Renal pelvis (tissue), 12 donors: ENCODE results near the gene MRPL9. TPM values are rescaled to one million over a fixed set of nuclear protein-coding genes. Genes with fewer than 3 reads are reported as not detected.

Source experiments
- DNase-seq: peaks from one replicate; pipeline ENCODE4 v3.0.0-alpha.2; 2013
- long read RNA-seq, 16 experiments: transcript quantifications; one replicate each; lab custom pipeline, GENCODE V29; 2026
- polyA plus RNA-seq, 3 donors: library from polyadenylated mRNA; unstranded; fragments of 120-200 nt; gene quantifications; one replicate each; pipeline ENCODE4 v1.2.1, GENCODE V29; 2013; ENCODE audit not compliant: insufficient read length in 3 of 3

Gene MRPL9
- 100 to 1,000 TPM; 116 to 122 (median 116) TPM for polyA plus RNA-seq
- long read RNA-seq, donor 1, transcript MRPL9-202 (7 exons, 1,296 nt) = major isoform, 40 of 64 reads
- long read RNA-seq, donor 1, transcript MRPL9-201 (6 exons, 882 nt) = minor isoform, 5 of 64 reads
- long read RNA-seq, donor 1, transcript MRPL9-211 (2 exons, 403 nt) = minor isoform, 6 of 64 reads
- long read RNA-seq, donor 1, partial matches to known transcripts = 11 of 64 reads
- long read RNA-seq, donor 1, other reads (novel, unspliced or antisense) = 0 of 64 reads
- long read RNA-seq, donor 2, transcript MRPL9-211 (2 exons, 403 nt) = minor isoform, 6 of 85 reads
- long read RNA-seq, donor 2, transcript MRPL9-202 (7 exons, 1,296 nt) = major isoform, 55 of 85 reads
- long read RNA-seq, donor 2, partial matches to known transcripts = 17 of 85 reads
- long read RNA-seq, donor 2, other reads (novel, unspliced or antisense) = 0 of 85 reads
- long read RNA-seq, donor 3, transcript MRPL9-202 (7 exons, 1,296 nt) = major isoform, 31 of 57 reads
- long read RNA-seq, donor 3, transcript MRPL9-203 (3 exons, 348 nt) = minor isoform, 5 of 57 reads
- long read RNA-seq, donor 3, partial matches to known transcripts = 14 of 57 reads
- long read RNA-seq, donor 3, other reads (novel, unspliced or antisense) = 0 of 57 reads
- long read RNA-seq, donor 4, transcript MRPL9-201 (6 exons, 882 nt) = minor isoform, 5 of 69 reads
- long read RNA-seq, donor 4, transcript MRPL9-202 (7 exons, 1,296 nt) = major isoform, 39 of 69 reads
- long read RNA-seq, donor 4, transcript MRPL9-211 (2 exons, 403 nt) = minor isoform, 5 of 69 reads
- long read RNA-seq, donor 4, partial matches to known transcripts = 19 of 69 reads
- long read RNA-seq, donor 4, other reads (novel, unspliced or antisense) = 0 of 69 reads
- long read RNA-seq, donor 5, transcript MRPL9-202 (7 exons, 1,296 nt) = major isoform, 13 of 28 reads
- long read RNA-seq, donor 5, transcript MRPL9-203 (3 exons, 348 nt) = minor isoform, 5 of 28 reads
- long read RNA-seq, donor 5, partial matches to known transcripts = 7 of 28 reads
- long read RNA-seq, donor 5, other reads (novel, unspliced or antisense) = 0 of 28 reads
- long read RNA-seq, donor 6, transcript MRPL9-202 (7 exons, 1,296 nt) = major isoform, 22 of 44 reads
- long read RNA-seq, donor 6, transcript MRPL9-211 (2 exons, 403 nt) = minor isoform, 8 of 44 reads
- long read RNA-seq, donor 6, partial matches to known transcripts = 10 of 44 reads
- long read RNA-seq, donor 6, other reads (novel, unspliced or antisense) = 0 of 44 reads
- long read RNA-seq, donor 7, transcript MRPL9-201 (6 exons, 882 nt) = minor isoform, 10 of 81 reads
- long read RNA-seq, donor 7, transcript MRPL9-202 (7 exons, 1,296 nt) = major isoform, 36 of 81 reads
- long read RNA-seq, donor 7, transcript MRPL9-203 (3 exons, 348 nt) = minor isoform, 12 of 81 reads
- long read RNA-seq, donor 7, partial matches to known transcripts = 17 of 81 reads
- long read RNA-seq, donor 7, other reads (novel, unspliced or antisense) = 0 of 81 reads
- long read RNA-seq, donor 8, transcript MRPL9-202 (7 exons, 1,296 nt) = major isoform, 9 of 27 reads
- long read RNA-seq, donor 8, transcript MRPL9-201 (6 exons, 882 nt) = minor isoform, 5 of 27 reads
- long read RNA-seq, donor 8, partial matches to known transcripts = 12 of 27 reads
- long read RNA-seq, donor 8, other reads (novel, unspliced or antisense) = 0 of 27 reads
- long read RNA-seq, donor 9, transcript MRPL9-201 (6 exons, 882 nt) = minor isoform, 12 of 89 reads
- long read RNA-seq, donor 9, transcript MRPL9-202 (7 exons, 1,296 nt) = major isoform, 49 of 89 reads
- long read RNA-seq, donor 9, partial matches to known transcripts = 24 of 89 reads
- long read RNA-seq, donor 9, other reads (novel, unspliced or antisense) = 0 of 89 reads
- long read RNA-seq, donor 10, transcript MRPL9-202 (7 exons, 1,296 nt) = major isoform, 25 of 46 reads
- long read RNA-seq, donor 10, transcript MRPL9-201 (6 exons, 882 nt) = minor isoform, 5 of 46 reads
- long read RNA-seq, donor 10, partial matches to known transcripts = 8 of 46 reads
- long read RNA-seq, donor 10, other reads (novel, unspliced or antisense) = 0 of 46 reads
- long read RNA-seq, donor 11, transcript MRPL9-202 (7 exons, 1,296 nt) = major isoform, 23 of 49 reads
- long read RNA-seq, donor 11, transcript MRPL9-201 (6 exons, 882 nt) = minor isoform, 5 of 49 reads
- long read RNA-seq, donor 11, partial matches to known transcripts = 15 of 49 reads
- long read RNA-seq, donor 11, other reads (novel, unspliced or antisense) = 0 of 49 reads
- long read RNA-seq, donor 12, transcript MRPL9-204 (2 exons, 693 nt) = minor isoform, 5 of 79 reads
- long read RNA-seq, donor 12, transcript MRPL9-202 (7 exons, 1,296 nt) = major isoform, 51 of 79 reads
- long read RNA-seq, donor 12, transcript MRPL9-211 (2 exons, 403 nt) = minor isoform, 10 of 79 reads
- long read RNA-seq, donor 12, partial matches to known transcripts = 8 of 79 reads
- long read RNA-seq, donor 12, other reads (novel, unspliced or antisense) = 0 of 79 reads
- long read RNA-seq, donor 13, transcript MRPL9-202 (7 exons, 1,296 nt) = major isoform, 11 of 26 reads
- long read RNA-seq, donor 13, partial matches to known transcripts = 8 of 26 reads
- long read RNA-seq, donor 13, other reads (novel, unspliced or antisense) = 0 of 26 reads
- long read RNA-seq, donor 14 = 0 reads
- long read RNA-seq, donor 15, transcript MRPL9-203 (3 exons, 348 nt) = minor isoform, 5 of 84 reads
- long read RNA-seq, donor 15, transcript MRPL9-211 (2 exons, 403 nt) = minor isoform, 5 of 84 reads
- long read RNA-seq, donor 15, transcript MRPL9-202 (7 exons, 1,296 nt) = major isoform, 37 of 84 reads
- long read RNA-seq, donor 15, transcript MRPL9-201 (6 exons, 882 nt) = minor isoform, 10 of 84 reads
- long read RNA-seq, donor 15, partial matches to known transcripts = 27 of 84 reads
- long read RNA-seq, donor 15, other reads (novel, unspliced or antisense) = 0 of 84 reads
- long read RNA-seq, donor 16, transcript MRPL9-201 (6 exons, 882 nt) = minor isoform, 9 of 96 reads
- long read RNA-seq, donor 16, transcript MRPL9-202 (7 exons, 1,296 nt) = major isoform, 43 of 96 reads
- long read RNA-seq, donor 16, transcript MRPL9-211 (2 exons, 403 nt) = minor isoform, 9 of 96 reads
- long read RNA-seq, donor 16, partial matches to known transcripts = 30 of 96 reads
- long read RNA-seq, donor 16, other reads (novel, unspliced or antisense) = 0 of 96 reads

DNA sequence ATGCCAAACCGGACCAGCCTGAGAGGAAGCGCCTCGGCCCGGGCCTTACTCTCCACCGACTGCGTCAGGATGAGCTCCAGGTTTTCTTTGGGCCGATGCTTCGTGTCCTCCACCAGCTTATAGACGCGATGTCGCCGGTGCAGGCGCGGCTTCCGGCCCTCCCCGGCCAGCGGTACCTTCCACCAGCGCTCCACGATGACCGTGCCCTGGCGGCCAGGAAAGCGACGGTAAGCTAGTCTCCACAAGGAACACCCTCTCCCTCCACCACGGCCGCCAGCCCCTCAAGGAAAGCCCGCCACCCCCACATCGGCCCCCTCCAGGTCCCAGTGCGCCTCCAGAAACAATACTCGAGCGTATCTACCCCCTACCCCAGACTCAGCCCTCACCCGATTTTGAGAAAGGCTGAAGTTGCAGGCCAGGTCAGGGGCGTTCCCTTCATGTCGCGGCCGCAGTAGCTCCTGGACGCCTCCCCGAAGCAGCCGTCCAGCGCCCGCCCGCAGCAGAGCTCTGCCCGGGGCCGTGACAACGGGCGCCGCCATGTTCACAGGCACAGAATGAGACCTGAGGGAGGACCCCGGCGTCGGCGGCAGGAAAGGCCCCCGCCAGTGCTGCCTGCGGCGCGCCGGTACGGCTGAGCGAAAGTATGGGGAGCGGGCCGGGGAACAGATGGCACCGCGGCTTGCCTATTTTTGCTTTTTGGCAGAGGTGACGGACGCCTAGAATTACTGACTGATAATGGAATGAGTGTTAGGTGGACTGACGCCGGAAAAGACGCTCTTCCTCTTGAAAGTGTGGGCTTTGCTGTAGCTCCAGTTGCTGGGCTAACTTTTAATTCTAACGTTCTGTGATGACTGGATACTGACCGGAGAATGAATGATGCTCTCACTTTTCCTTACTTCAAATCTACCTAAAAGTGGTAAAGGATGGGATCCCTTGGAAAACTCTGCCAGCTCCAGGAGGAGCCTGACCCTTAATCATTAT lies at the start of gene MRPL9:
Gene MRPL9, minus strand, starts transcription at position 556 of the 981 bp plus-strand sequence. Its CDS starts 17 bp downstream, at position 539.
- peak; percentile 84 for DNase-seq

DNA sequence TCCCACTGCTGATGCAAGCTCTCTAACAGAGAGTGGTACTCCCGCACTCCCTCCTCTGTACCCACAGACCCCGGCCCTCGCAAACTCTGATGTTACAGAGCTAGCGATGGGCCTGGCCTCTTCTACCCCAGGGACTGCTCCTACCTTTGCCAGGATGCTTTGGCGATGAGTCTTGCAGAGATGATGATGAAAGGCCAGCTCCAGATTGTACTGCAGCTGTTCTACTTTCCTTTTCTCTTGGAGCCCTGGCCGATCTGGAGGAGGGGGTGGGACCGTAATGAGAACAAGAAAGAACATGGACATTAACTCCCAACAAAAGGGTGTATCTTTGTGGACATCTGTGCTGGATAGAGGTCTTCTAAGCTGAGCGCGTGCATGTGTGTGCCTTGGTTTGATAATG lies 47.9 kb upstream of the MRPL9 start:
- no peak for DNase-seq

- no peak for DNase-seq
Observed at GRCh38 chr1:151809985-151810556, 46.8 kb upstream of the MRPL9 start.

DNA sequence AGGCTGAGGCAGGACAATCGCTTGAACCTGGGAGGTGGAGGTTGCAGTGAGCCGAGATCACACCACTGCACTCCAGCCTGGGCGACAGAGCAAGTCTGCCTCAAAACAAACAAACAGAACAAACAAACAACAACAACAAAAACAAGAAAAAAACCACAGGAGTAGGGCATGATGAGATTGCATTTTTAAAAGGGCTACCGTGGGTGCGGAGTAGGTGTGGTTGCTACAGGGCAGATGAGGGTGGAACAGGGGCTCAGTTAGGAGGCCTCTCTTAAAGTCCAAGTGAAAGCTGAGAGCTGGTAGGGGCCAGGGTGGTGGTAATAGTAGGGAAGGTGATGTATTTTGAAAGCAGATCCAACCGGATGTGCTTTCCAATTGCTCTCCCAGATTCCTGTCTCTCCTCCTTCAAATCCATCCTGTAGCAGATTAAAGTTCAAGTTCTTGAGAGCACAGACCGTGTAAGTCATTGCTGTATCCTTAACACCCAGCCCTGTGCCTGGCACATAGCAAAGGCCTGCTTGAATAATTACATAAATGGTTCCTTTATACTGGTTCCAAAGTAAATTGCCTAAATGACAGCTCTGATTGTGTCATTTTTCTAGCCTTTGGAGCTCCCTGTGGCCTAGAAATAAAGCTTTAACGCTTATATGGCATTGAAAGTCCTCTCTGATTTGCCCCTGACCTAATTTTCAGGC lies 46.1 kb upstream of the MRPL9 start:
- no peak for DNase-seq

- DNase-seq = no peak
Observed at GRCh38 chr1:151807766-151808165, 44.5 kb upstream of the MRPL9 start.

- DNase-seq = no peak
Observed at GRCh38 chr1:151807131-151807530, 43.8 kb upstream of the MRPL9 start.

- DNase-seq = no peak
Observed at GRCh38 chr1:151806170-151806569, 42.9 kb upstream of the MRPL9 start.

GRCh38 chr1:151805066-151805820 lies 41.9 kb upstream of the MRPL9 start, which contains the start of gene LINGO4:
TSS of gene LINGO4 (minus strand) at chr1:151805419. CDS start at chr1:151802704, 2,715 bp downstream.
- no peak for DNase-seq

DNA sequence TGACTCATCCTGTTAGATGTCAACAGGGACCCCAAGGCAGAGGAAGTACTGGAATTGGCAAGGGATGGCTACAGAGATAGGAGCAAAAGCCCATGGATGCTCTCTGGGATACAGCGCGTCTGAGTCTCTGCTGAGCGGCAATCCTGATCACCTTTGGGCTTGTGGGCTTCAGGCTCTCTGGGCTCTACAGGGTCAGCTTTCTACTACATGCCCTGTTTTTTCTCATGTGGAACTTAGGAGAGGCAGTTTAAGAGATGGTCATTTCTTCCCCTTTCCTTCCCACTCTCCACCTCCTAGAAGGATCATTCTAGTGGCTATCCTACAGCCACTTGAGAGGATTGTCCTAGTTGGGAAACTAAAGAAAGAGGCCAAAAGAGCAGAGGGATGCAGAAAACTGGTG lies 40.6 kb upstream of the MRPL9 start:
- DNase-seq = no peak

DNA sequence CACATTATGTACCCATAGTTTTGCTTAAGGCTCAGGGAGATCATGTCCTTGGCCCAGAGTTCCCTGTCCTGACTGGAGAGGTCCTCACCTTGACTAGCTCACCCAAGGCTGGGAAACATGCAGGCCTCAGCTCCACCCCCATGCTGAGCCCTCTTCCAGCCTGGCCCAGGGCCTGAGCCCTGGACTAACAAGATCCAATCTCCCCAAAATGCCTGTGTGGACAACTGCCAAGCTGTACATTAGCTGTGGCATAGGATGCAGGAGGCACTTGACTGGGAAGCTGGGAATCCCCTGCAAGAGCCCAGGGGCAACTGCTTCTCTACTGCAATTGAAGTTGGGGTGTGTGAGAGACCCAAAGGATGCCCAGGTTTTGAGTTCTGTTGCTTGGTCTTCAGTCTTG lies 39.9 kb upstream of the MRPL9 start:
- no peak for DNase-seq

DNA sequence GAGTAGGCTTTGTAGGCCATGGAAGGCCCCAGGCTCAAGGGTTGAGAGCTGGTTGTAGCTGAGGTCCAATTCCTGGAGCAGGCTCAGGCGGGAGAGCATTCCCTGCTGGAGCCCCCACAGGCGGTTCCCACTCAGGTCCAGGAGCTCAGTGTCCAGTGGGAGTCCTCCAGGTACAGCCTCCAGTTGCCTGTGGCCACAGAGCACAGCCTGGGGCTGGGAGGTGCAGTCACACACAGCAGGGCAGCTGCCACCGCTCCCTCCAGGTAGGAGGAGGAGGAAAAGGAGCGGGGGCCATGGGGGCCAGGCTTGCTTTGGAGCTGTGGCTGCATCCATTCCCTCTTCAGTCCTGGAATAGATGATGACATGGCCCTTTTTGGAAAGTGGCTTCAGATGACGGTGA lies 39.1 kb upstream of the MRPL9 start:
- DNase-seq = no peak

- no peak for DNase-seq
Observed at GRCh38 chr1:151801846-151802245, 38.5 kb upstream of the MRPL9 start.

DNA sequence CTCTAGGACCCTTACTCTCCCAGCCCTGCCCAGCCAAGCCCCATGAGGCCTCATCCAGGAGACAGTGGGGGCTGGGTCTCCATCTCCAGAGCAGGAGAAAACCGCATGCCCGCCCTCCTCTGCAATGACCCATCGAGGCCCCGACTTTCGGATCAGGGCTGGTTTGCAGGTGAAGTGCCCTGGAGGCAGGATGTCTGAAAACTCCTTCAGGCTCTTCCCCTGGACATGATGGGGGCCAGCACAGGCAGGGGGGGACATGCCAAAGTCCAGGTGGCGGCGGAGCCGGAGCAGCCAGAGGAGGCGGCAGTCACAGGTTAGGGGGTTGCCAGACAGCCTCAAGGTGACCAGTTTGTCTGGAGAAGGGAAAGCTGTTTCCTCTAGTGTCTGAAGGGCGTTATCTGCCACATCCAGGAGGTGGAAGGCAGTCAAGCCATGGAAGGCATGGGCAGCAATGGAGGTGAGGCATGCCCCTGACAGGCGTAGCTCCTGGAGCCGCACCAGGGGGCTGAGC lies 38.1 kb upstream of the MRPL9 start:
- no peak for DNase-seq

GRCh38 chr1:151800830-151801229 lies 37.5 kb upstream of the MRPL9 start:
- DNase-seq = no peak
